H1 (cell line): ENCODE data around the gene PLCB1. TPM values are rescaled to one million over a fixed set of nuclear protein-coding genes. Genes with fewer than 3 reads are reported as not detected.

ENCODE experiments used
- CTCF ChIA-PET: fragments of 300-600 bp; sonication (Branson Sonifier 250); formaldehyde crosslinking; loops from one replicate; lab custom pipeline; 2021; ENCODE audit not compliant: partially characterized antibody; lab: Charles Lee
- POLR2A ChIA-PET: fragments of 300-600 bp; sonication (Branson Sonifier 250); formaldehyde crosslinking; loops from one replicate; lab custom pipeline; 2021; ENCODE audit warnings: inconsistent platforms; ENCODE audit not compliant: partially characterized antibody; lab: Charles Lee
- DNase-seq, 2 experiments: peaks; one replicate each; pipeline versions ENCODE4 v3.0.0 to v3.0.0-alpha.2; 2010 to 2022; ENCODE audit warnings: low spot score in 2 of 2, low read depth in 1 of 2, mixed read lengths in 1 of 2
- FAIRE-seq: peaks from 2 replicates; lab custom pipeline; 2011; peaks lifted over from hg19 to GRCh38; lab: Jason Lieb, UNC
- H2AFZ ChIP-seq: 2 replicates; pipeline ENCODE4 v1.8.1; 2012; ENCODE audit warnings: low read length, inconsistent platforms
- H2AK5ac ChIP-seq: 2 replicates; pipeline ENCODE4 v1.6.1; 2013; ENCODE audit warnings: low read depth, low read length
- H2BK120ac ChIP-seq: replicated peaks from 2 replicates; pipeline ENCODE3; 2013; ENCODE audit warnings: low read depth, low read length, inconsistent platforms
- H2BK12ac ChIP-seq: 2 replicates; pipeline ENCODE4 v1.6.1; 2013; ENCODE audit warnings: low read depth, low read length
- H2BK15ac ChIP-seq: 2 replicates; pipeline ENCODE4 v1.6.1; 2013; ENCODE audit warnings: low read length
- H2BK20ac ChIP-seq: 2 replicates; pipeline ENCODE4 v1.6.1; 2013; ENCODE audit warnings: low read length
- H2BK5ac ChIP-seq: 2 replicates; pipeline ENCODE4 v1.6.1; 2013; ENCODE audit warnings: low read depth, low read length
- H3K14ac ChIP-seq: 2 replicates; pipeline ENCODE4 v1.6.1; 2013; ENCODE audit warnings: inconsistent platforms; ENCODE audit not compliant: insufficient read length
- H3K18ac ChIP-seq: 2 replicates; pipeline ENCODE4 v1.6.1; 2013; ENCODE audit warnings: low read length; ENCODE audit errors: extremely low read depth
- H3K23ac ChIP-seq: 2 replicates; pipeline ENCODE4 v1.6.1; 2013; ENCODE audit warnings: inconsistent platforms; ENCODE audit not compliant: insufficient read length
- H3K23me2 ChIP-seq: 2 replicates; pipeline ENCODE4 v1.6.1; 2013; ENCODE audit warnings: low read depth, low read length
- H3K27ac ChIP-seq: 2 replicates; pipeline ENCODE4 v1.6.1; 2011; ENCODE audit warnings: low read depth, low read length, inconsistent platforms
- H3K27me3 ChIP-seq, 4 experiments: replicated peaks in 1 of 4; 1 replicate in 1 of 4; 2 replicates in 3 of 4; pipeline versions ENCODE4 v1.6.1 to v1.8.1; 2011 to 2013; ENCODE audit warnings: low read length in 3 of 4, mild to moderate bottlenecking in 3 of 4, inconsistent platforms in 2 of 4, mixed read lengths in 2 of 4, moderate library complexity in 1 of 4; ENCODE audit not compliant: control insufficient read depth in 3 of 4, insufficient read depth in 3 of 4; ENCODE audit errors: extremely low read depth in 1 of 4
- H3K36me3 ChIP-seq, 4 experiments: 2 replicates each; pipeline versions ENCODE4 v1.6.1 to v1.8.1; 2011 to 2013; ENCODE audit warnings: mild to moderate bottlenecking in 4 of 4, low read length in 3 of 4, moderate library complexity in 2 of 4, control low read depth in 1 of 4, inconsistent platforms in 1 of 4; ENCODE audit not compliant: insufficient read depth in 4 of 4, control insufficient read depth in 2 of 4
- H3K4ac ChIP-seq: replicated peaks from 2 replicates; pipeline ENCODE3; 2013; ENCODE audit warnings: low read length, low read depth, mixed read lengths, inconsistent platforms; ENCODE audit not compliant: insufficient read length
- H3K4me1 ChIP-seq, 4 experiments: replicated peaks in 1 of 4; 1 replicate in 1 of 4; 2 replicates in 3 of 4; pipeline versions ENCODE4 v1.6.1 to v1.8.1; 2011 to 2013; ENCODE audit warnings: low read length in 3 of 4, inconsistent platforms in 2 of 4, mixed read lengths in 1 of 4; ENCODE audit not compliant: insufficient read depth in 4 of 4, control insufficient read depth in 3 of 4
- H3K4me2 ChIP-seq, 2 experiments: 2 replicates each; pipeline versions ENCODE4 v1.6.1 to v1.8.1; 2011 to 2013; ENCODE audit warnings: low read depth in 2 of 2, low read length in 2 of 2, control low read depth in 1 of 2, inconsistent platforms in 1 of 2, mild to moderate bottlenecking in 1 of 2; ENCODE audit not compliant: insufficient read depth in 1 of 2
- H3K4me3 ChIP-seq, 4 experiments: fragments of 200-600, 300-600 bp in 1 of 4; sonication (generic), shearing (Covaris generic), sonication (Bioruptor Twin) in 1 of 4; 2 replicates each; pipeline versions ENCODE4 v1.5.1 to v1.8.1; 2011 to 2016; ENCODE audit warnings: low read length in 4 of 4, low read depth in 3 of 4, control low read depth in 2 of 4, inconsistent platforms in 2 of 4, mild to moderate bottlenecking in 2 of 4, mixed read lengths in 1 of 4, moderate library complexity in 1 of 4; ENCODE audit not compliant: insufficient read depth in 2 of 4; ENCODE audit errors: extremely low read depth in 1 of 4
- H3K56ac ChIP-seq: replicated peaks from 2 replicates; pipeline ENCODE3; 2013; ENCODE audit warnings: low read depth, mild to moderate bottlenecking, mixed read lengths, low read length, inconsistent platforms; ENCODE audit not compliant: insufficient read length
- H3K79me1 ChIP-seq: 2 replicates; pipeline ENCODE4 v1.6.1; 2013; ENCODE audit warnings: low read depth, low read length, control low read depth
- H3K79me2 ChIP-seq, 2 experiments: 2 replicates each; pipeline versions ENCODE4 v1.6.1 to v1.8.1; 2012 to 2013; ENCODE audit warnings: low read length in 2 of 2, mild to moderate bottlenecking in 2 of 2, inconsistent platforms in 1 of 2; ENCODE audit not compliant: insufficient read depth in 2 of 2, control insufficient read depth in 1 of 2
- H3K9ac ChIP-seq, 4 experiments: replicated peaks in 1 of 4; 1 replicate in 1 of 4; 2 replicates in 3 of 4; pipeline versions ENCODE4 v1.6.1 to v1.8.1; 2011 to 2013; ENCODE audit warnings: low read depth in 3 of 4, low read length in 3 of 4, control low read depth in 2 of 4, mild to moderate bottlenecking in 2 of 4, moderate library complexity in 2 of 4, inconsistent platforms in 1 of 4; ENCODE audit errors: extremely low read depth in 1 of 4
- H3K9me3 ChIP-seq, 2 experiments: 2 replicates each; pipeline versions ENCODE4 v1.6.1 to v1.8.1; 2012 to 2013; ENCODE audit warnings: mild to moderate bottlenecking in 2 of 2, moderate library complexity in 2 of 2, control low read depth in 1 of 2, inconsistent platforms in 1 of 2, low read depth in 1 of 2, low read length in 1 of 2, mixed read lengths in 1 of 2; ENCODE audit not compliant: insufficient read depth in 2 of 2
- H4K20me1 ChIP-seq, 2 experiments: replicated peaks in 1 of 2; 2 replicates each; pipeline versions ENCODE3 to v1.8.1; 2011 to 2013; ENCODE audit warnings: inconsistent platforms in 2 of 2, low read length in 2 of 2, mild to moderate bottlenecking in 1 of 2; ENCODE audit not compliant: insufficient read depth in 2 of 2, control insufficient read depth in 1 of 2
- H4K5ac ChIP-seq: 2 replicates; pipeline ENCODE4 v1.6.1; 2013; ENCODE audit warnings: low read length, low read depth, mixed read lengths, inconsistent platforms; ENCODE audit not compliant: insufficient read length
- H4K8ac ChIP-seq: 2 replicates; pipeline ENCODE4 v1.8.0; 2013; ENCODE audit warnings: mild to moderate bottlenecking, moderate library complexity, low read length, inconsistent platforms; ENCODE audit not compliant: insufficient read depth; ENCODE audit errors: extremely low read depth
- H4K91ac ChIP-seq: replicated peaks from 2 replicates; pipeline ENCODE3; 2013; ENCODE audit warnings: low read length, mixed read lengths, inconsistent platforms; ENCODE audit not compliant: insufficient read length
- BACH1 ChIP-seq: IDR thresholded peaks from 2 replicates; pipeline ENCODE4 v1.6.1; 2012; ENCODE audit warnings: low read length, improper control_type of control experiment
- CBX5 ChIP-seq: fragments of 300-800, 300-1000 bp; sonication (generic); IDR thresholded peaks from 2 replicates; pipeline ENCODE4 v1.7.1; 2016; ENCODE audit warnings: antibody characterized with exemption, low read length, low read depth
- E2F6 ChIP-seq: IDR thresholded peaks from 2 replicates; pipeline ENCODE4 v1.6.1; 2012; ENCODE audit warnings: inconsistent platforms
- NANOG ChIP-seq: IDR thresholded peaks from 2 replicates; pipeline ENCODE4 v1.6.1; 2011; ENCODE audit warnings: low read length, low read depth, mild to moderate bottlenecking, inconsistent platforms; ENCODE audit not compliant: insufficient read depth, poor library complexity, severe bottlenecking
- TCF12 ChIP-seq: IDR thresholded peaks from 2 replicates; pipeline ENCODE4 v1.6.1; 2011; ENCODE audit warnings: low read depth, mild to moderate bottlenecking, low read length
- WGBS, 2 experiments: shearing (Covaris generic) in 1 of 2; methylation state at CpG; one replicate each; pipeline versions ENCODE4 v1.1.6 to v1.1.7; 2013 to 2015; ENCODE audit warnings: low lambda C conversion rate in 2 of 2, mixed read lengths in 2 of 2, inconsistent platforms in 1 of 2, low coverage in 1 of 2, missing lambda C conversion rate in 1 of 2; ENCODE audit not compliant: insufficient replicate concordance in 2 of 2, insufficient coverage in 1 of 2, insufficient read length in 1 of 2; ENCODE audit errors: extremely low coverage in 1 of 2, missing lambda C conversion rate in 1 of 2; 5-methylcytosine and 5-hydroxymethylcytosine counted together
- polyA plus RNA-seq, 7 experiments: library from polyadenylated mRNA; depleted of rRNA in 3 of 7; stranded (reverse) in 5 of 7; unstranded in 2 of 7; fragments of >200 nt in 5 of 7; fragments of 200-250 nt in 2 of 7; gene quantifications; 1 replicate in 5 of 7; 2 replicates in 1 of 7; 4 replicates in 1 of 7; pipeline versions ENCODE4 v1.2.1 to v1.2.3, GENCODE V29; 2011 to 2013; ENCODE audit warnings: missing spikeins in 2 of 7, mixed read lengths in 2 of 7
- total RNA-seq: library from RNA; stranded (reverse); fragmentation: NEBNext Ultra II Directional; extraction: Animal tissue kit (Norgen Biotek cat#: 25700); gene quantifications from 2 replicates; pipeline ENCODE4 v1.2.1, GENCODE V29; 2021

The PLCB1 gene
- total and polyA plus RNA-seq, 2 of the 8 experiments (the other 6 are each of a cell fraction or from before 2014, with no cell fraction given), result 2.6 to 9.1 TPM

- H3K79me1 ChIP-seq, result no peaks in the 10 kb centered on the region
- H3K4ac ChIP-seq, result no peak overlapping the region
- no peak overlapping the region for H3K27ac ChIP-seq
- H3K14ac ChIP-seq, result no peak overlapping the region
- TF ChIP-seq BACH1 (no peak), CBX5 (no peak), TCF12 (no peak), NANOG (no peak), E2F6 (no peak)
- TF ChIP-seq, all 59 proteins: peak for 0
- no peak overlapping the region for H2BK20ac ChIP-seq
- no peak overlapping the region for H4K8ac ChIP-seq
- no peak overlapping the region for H3K4me3 ChIP-seq
- H3K9ac ChIP-seq, result no peak overlapping the region
- no peak overlapping the region for H3K18ac ChIP-seq
- ChIA-PET CTCF (no interaction called here), POLR2A (no interaction called here)
- H3K4me1 ChIP-seq, result peaks cover 0 to 2% (median 0%) of the 10 kb centered on the region in 4 experiments; a peak in 1 of 7 replicates
- H2BK15ac ChIP-seq, result no peak overlapping the region
- no peak overlapping the region for H3K23ac ChIP-seq
- 88% methylated on average over 1 of the region's 1 CpG; no CpG with 5 or more reads in 1 of the 2 experiments for WGBS, 2 experiments
- H2BK12ac ChIP-seq, result no peak overlapping the region
- no peak overlapping the region for H3K4me2 ChIP-seq
- no peaks in the 10 kb centered on the region for H3K23me2 ChIP-seq
- no peak overlapping the region for H2BK5ac ChIP-seq
- H3K56ac ChIP-seq, result no peak overlapping the region
- H4K20me1 ChIP-seq, result no peaks in the 10 kb centered on the region
- H2BK120ac ChIP-seq, result no peak overlapping the region
- H4K91ac ChIP-seq, result no peak overlapping the region
- FAIRE-seq (no peak), DNase-seq (no peak)
- H3K27me3 ChIP-seq, result no peaks in the 10 kb centered on the region
- no peaks in the 10 kb centered on the region for H3K9me3 ChIP-seq
- no peaks in the 10 kb centered on the region for H3K79me2 ChIP-seq
- H2AFZ ChIP-seq, result no peak overlapping the region
- H4K5ac ChIP-seq, result no peak overlapping the region
- H2AK5ac ChIP-seq, result no peak overlapping the region
- H3K36me3 ChIP-seq, result no peaks in the 10 kb centered on the region
Measured at GRCh38 chr20:8870652-8871051, 738.6 kb downstream of the PLCB1 start.
